ENCODE data around the gene GRAMD4. TPM values are rescaled to one million over a fixed set of nuclear protein-coding genes. Genes with fewer than 3 reads are reported as not detected.

Gene GRAMD4
- total RNA-seq, 1 experiment from 2014 or later: 19.8 TPM

- Histone ChIP-seq H3K9me3 (ENCODE audit: control insufficient read depth, low read depth, low read length) (no peaks in the 10 kb centered on the region), H3K79me2 (ENCODE audit: insufficient read depth, low read length) (no peaks in the 10 kb centered on the region), H3K23me2 (ENCODE audit: insufficient read length, low read depth, low read length, poor library complexity, severe bottlenecking) (no peaks in the 10 kb centered on the region), H2BK120ac (ENCODE audit: low read depth, low read length, poor library complexity, severe bottlenecking) (no peak overlapping the region), H4K8ac (replicated peaks; ENCODE audit: insufficient read length, low read depth, low read length) (no peak overlapping the region), H4K20me1 (ENCODE audit: control insufficient read depth, insufficient read depth, insufficient read length) (no peaks in the 10 kb centered on the region), H2BK12ac (ENCODE audit: insufficient read length, low read depth, low read length) (no peak overlapping the region), H3K27me3 (ENCODE audit: insufficient read depth, low read length) (no peaks in the 10 kb centered on the region), H3K56ac (ENCODE audit: insufficient read length, low read depth, low read length) (no peak overlapping the region), H2AK5ac (ENCODE audit: insufficient read length, low read length) (no peak overlapping the region), H3K4me2 (ENCODE audit: insufficient read depth, insufficient read length, low read length) (no peak overlapping the region), H2AFZ (ENCODE audit: low read length) (no peak overlapping the region), H3K9ac (ENCODE audit: extremely low read depth, insufficient read length, low read length) (no peak overlapping the region), H3K27ac (ENCODE audit: insufficient read length, low read depth, low read length) (no peak overlapping the region), H2BK20ac (ENCODE audit: low read depth, low read length, poor library complexity, severe bottlenecking) (no peak overlapping the region), H3K14ac (ENCODE audit: insufficient read depth, low read length) (no peak overlapping the region), H3K79me1 (ENCODE audit: insufficient read depth, low read depth, low read length, poor library complexity, severe bottlenecking) (no peaks in the 10 kb centered on the region), H3K4me1 (ENCODE audit: insufficient read depth, low read length) (no peaks in the 10 kb centered on the region; the same call in 1 of the 2 replicates), H3T11ph (ENCODE audit: low read length) (no peak overlapping the region), H3K18ac (ENCODE audit: insufficient read length, low read depth, low read length) (no peak overlapping the region), H3K23ac (ENCODE audit: insufficient read length, low read depth, low read length) (no peak overlapping the region), H4K5ac (ENCODE audit: insufficient read length, low read depth, low read length) (no peak overlapping the region), H4K91ac (ENCODE audit: insufficient read length, low read depth, low read length) (no peak overlapping the region), H2BK15ac (ENCODE audit: low read depth, low read length) (no peak overlapping the region), H3K4ac (ENCODE audit: low read depth, low read length) (no peak overlapping the region), H2BK5ac (ENCODE audit: insufficient read length, low read length) (no peak overlapping the region)
- no peak for TF ChIP-seq CTCF (conservative IDR thresholded peaks at IDR 0.05)
- Mint-ChIP-seq H3K36me3 (ENCODE audit: insufficient read depth in 1 of 3, low read depth in 3 of 3) (peaks cover 0 to 4% (median 0%) of the 10 kb centered on the region in 3 experiments; a peak in 2 of 7 replicates), H3K27ac (no peak overlapping the region), H3K4me3 (no peak overlapping the region), H3K27me3 (ENCODE audit: low read depth) (no peaks in the 10 kb centered on the region), H3K4me1 (peaks cover 12 to 14% of the 10 kb centered on the region in 2 experiments), H3K9me3 (no peaks in the 10 kb centered on the region; a peak in 1 of 5 replicates)
- no peak for DNase-seq
- no CpG with 5 or more reads among the region's 27 CpGs for WGBS (ENCODE audit: extremely low coverage, insufficient read length, low lambda C conversion rate)
Measured at GRCh38 chr22:46607483-46608114, 12.6 kb upstream of the GRAMD4 start.

Measured in H9 (cell line).